Hematopoietic multipotent progenitor cell treated with erythropoietin and hydrocortisone succinate and interleukin-3 and kit ligand, for 17 days (in vitro differentiated cells): ENCODE results near the gene CALML4.
"Not testable (repeated sequence)": the region's sequence is repeated elsewhere in the genome, so short reads cannot be mapped to it uniquely, and the experiment has no call there.

ENCODE experiments used
- DNase-seq: peaks from one replicate; pipeline ENCODE4 v3.0.0-alpha.2; 2015; ENCODE audit warnings: low spot score

The CALML4 gene

GRCh38 chr15:68224546-68225250 lies 19.6 kb upstream of the CALML4 start:
- DNase-seq: no peak

- DNase-seq: no peak
Observed at GRCh38 chr15:68224108-68224507, 19.0 kb upstream of the CALML4 start.

- no peak for DNase-seq
Observed at GRCh38 chr15:68223171-68223570, 18.0 kb upstream of the CALML4 start.

- not testable (repeated sequence) for DNase-seq
Observed at GRCh38 chr15:68222432-68222743, 17.3 kb upstream of the CALML4 start.

- not testable (repeated sequence) for DNase-seq
Observed at GRCh38 chr15:68221530-68222431, 16.6 kb upstream of the CALML4 start.

- no peak for DNase-seq
Observed at GRCh38 chr15:68220967-68221366, 15.8 kb upstream of the CALML4 start.

- DNase-seq: no peak
Observed at GRCh38 chr15:68220489-68220888, 15.4 kb upstream of the CALML4 start.

- no peak for DNase-seq
Observed at GRCh38 chr15:68218847-68219798, 14.0 kb upstream of the CALML4 start.

- DNase-seq: no peak
Observed at GRCh38 chr15:68218331-68218730, 13.2 kb upstream of the CALML4 start.

- DNase-seq: no peak
Observed at GRCh38 chr15:68217341-68217740, 12.2 kb upstream of the CALML4 start.

- DNase-seq: no peak
Observed at GRCh38 chr15:68214838-68215254, 9.7 kb upstream of the CALML4 start.

- DNase-seq: no peak
Observed at GRCh38 chr15:68213991-68214837, 9.1 kb upstream of the CALML4 start.

- DNase-seq: not testable (repeated sequence)
Observed at GRCh38 chr15:68213491-68213845, 8.3 kb upstream of the CALML4 start.

GRCh38 chr15:68211656-68212320 lies 6.7 kb upstream of the CALML4 start:
- no peak for DNase-seq

- no peak for DNase-seq
Observed at GRCh38 chr15:68210821-68211655, 5.9 kb upstream of the CALML4 start.

- no peak for DNase-seq
Observed at GRCh38 chr15:68210409-68210756, 5.3 kb upstream of the CALML4 start.

- DNase-seq: no peak
Observed at GRCh38 chr15:68209735-68210408, 4.7 kb upstream of the CALML4 start.

- no peak for DNase-seq
Observed at GRCh38 chr15:68209272-68209671, 4.1 kb upstream of the CALML4 start.

- no peak for DNase-seq
Observed at GRCh38 chr15:68208636-68209240, 3.6 kb upstream of the CALML4 start.
